Natural killer cell (primary cell): ENCODE measurements around the gene PKNOX1. TPM values are rescaled to one million over a fixed set of nuclear protein-coding genes. Genes with fewer than 3 reads are reported as not detected.
"Not testable (repeated sequence)": the region's sequence is repeated elsewhere in the genome, so short reads cannot be mapped to it uniquely, and the experiment has no call there.

Source experiments
- ATAC-seq, 3 donors: fragments of 150-1000 bp in 2 of 3; fragments of 200-7000 bp in 1 of 3; cut with Tn5 transposase; 1 replicate in 1 of 3; 2 replicates in 2 of 3; pipeline ENCODE4 v1.10.0; 2021; ENCODE audit warnings: mild to moderate bottlenecking in 2 of 3, moderate library complexity in 2 of 3
- DNase-seq, 2 donors: peaks; one replicate each; pipeline versions ENCODE4 v3.0.0 to v3.0.0-alpha.2; 2013 to 2021; ENCODE audit warnings: mixed read lengths in 1 of 2
- H3K27ac ChIP-seq: one replicate; pipeline ENCODE4 v1.5.1; 2013; ENCODE audit warnings: mild to moderate bottlenecking, low read length
- H3K27me3 ChIP-seq: one replicate; pipeline ENCODE4 v1.6.1; 2013; ENCODE audit warnings: low read length; ENCODE audit not compliant: control insufficient read depth, insufficient read depth
- H3K36me3 ChIP-seq: one replicate; pipeline ENCODE4 v1.6.1; 2013; ENCODE audit warnings: low read length; ENCODE audit not compliant: control insufficient read depth, insufficient read depth
- H3K4me1 ChIP-seq: one replicate; pipeline ENCODE4 v1.6.1; 2013; ENCODE audit warnings: low read length; ENCODE audit not compliant: control insufficient read depth, insufficient read depth
- H3K4me3 ChIP-seq: one replicate; pipeline ENCODE4 v1.5.1; 2013; ENCODE audit warnings: low read length
- H3K9me3 ChIP-seq: one replicate; pipeline ENCODE4 v1.6.1; 2013; ENCODE audit warnings: low read length; ENCODE audit not compliant: control insufficient read depth, insufficient read depth
- H3K27ac Mint-ChIP-seq, 2 donors: one replicate each; pipeline ENCODE4 v1.8.0; 2022; ENCODE audit warnings: mild to moderate bottlenecking in 2 of 2, mixed read lengths in 2 of 2, moderate library complexity in 1 of 2
- H3K27me3 Mint-ChIP-seq, 2 donors: one replicate each; pipeline ENCODE4 v1.8.0; 2022; ENCODE audit warnings: low read depth in 2 of 2, mixed read lengths in 2 of 2
- H3K36me3 Mint-ChIP-seq: one replicate; pipeline ENCODE4 v1.8.0; 2022; ENCODE audit warnings: mixed read lengths
- H3K4me1 Mint-ChIP-seq, 2 donors: one replicate each; pipeline ENCODE4 v1.8.0; 2022; ENCODE audit warnings: mixed read lengths in 2 of 2
- H3K4me3 Mint-ChIP-seq: one replicate; pipeline ENCODE4 v1.8.0; 2022; ENCODE audit warnings: mild to moderate bottlenecking, moderate library complexity, mixed read lengths
- H3K9me3 Mint-ChIP-seq, 2 donors: one replicate each; pipeline ENCODE4 v1.8.0; 2022; ENCODE audit warnings: mixed read lengths in 2 of 2
- CTCF ChIP-seq: fragments of 200-600 bp; IDR thresholded peaks from one replicate; pipeline ENCODE4 v1.8.0; 2022; ENCODE audit warnings: antibody characterized with exemption
- WGBS: methylation state at CpG from one replicate; pipeline ENCODE4 v1.1.7; 2013; ENCODE audit warnings: missing lambda C conversion rate; ENCODE audit not compliant: insufficient coverage; 5-methylcytosine and 5-hydroxymethylcytosine counted together
- intact Hi-C: fragments of 100-400 bp; cut with micrococcal nuclease; formaldehyde crosslinking; loops from one replicate; pipeline ENCODE4 v1.14.2; 2022
- total RNA-seq, 4 donors: library from RNA; stranded (reverse); fragments of 120-200 nt in 1 of 4; gene quantifications; one replicate each; pipeline versions ENCODE4 v1.2.3 to v1.2.4, GENCODE V29; 2013 to 2022

Gene PKNOX1
- total RNA-seq, 3 donors from 2014 or later (not counting 1 experiment from before 2014, with no cell fraction given), result 19.1 to 25.5 (median 21.5) TPM

- Mint-ChIP-seq H3K36me3 (no peaks in the 10 kb centered on the region), H3K9me3 (no peaks in the 10 kb centered on the region), H3K4me1 (no peaks in the 10 kb centered on the region), H3K27ac (no peak overlapping the region), H3K27me3 (no peaks in the 10 kb centered on the region), H3K4me3 (no peak overlapping the region)
- Histone ChIP-seq H3K27me3 (no peaks in the 10 kb centered on the region), H3K36me3 (no peaks in the 10 kb centered on the region), H3K9me3 (no peaks in the 10 kb centered on the region), H3K4me3 (no peak overlapping the region), H3K27ac (no peak overlapping the region), H3K4me1 (no peaks in the 10 kb centered on the region)
- intact Hi-C loops, result no loop called here
- DNase-seq (no peak), ATAC-seq (no peak)
- 88% methylated on average over 6 of the region's 6 CpGs for WGBS
- no peak for TF ChIP-seq CTCF
Observed at GRCh38 chr21:42941696-42942085, 32.7 kb upstream of the PKNOX1 start.

- Mint-ChIP-seq H3K27ac (no peak overlapping the region), H3K27me3 (no peaks in the 10 kb centered on the region), H3K9me3 (no peaks in the 10 kb centered on the region), H3K4me3 (no peak overlapping the region), H3K36me3 (no peaks in the 10 kb centered on the region), H3K4me1 (no peaks in the 10 kb centered on the region)
- Histone ChIP-seq H3K9me3 (no peaks in the 10 kb centered on the region), H3K27ac (no peak overlapping the region), H3K36me3 (no peaks in the 10 kb centered on the region), H3K4me3 (no peak overlapping the region), H3K27me3 (no peaks in the 10 kb centered on the region), H3K4me1 (no peaks in the 10 kb centered on the region)
- DNase-seq (no peak), ATAC-seq (no peak)
- 66% methylated on average over 6 of the region's 6 CpGs for WGBS
- TF ChIP-seq CTCF, result no peak
- intact Hi-C loops, result no loop called here
Observed at GRCh38 chr21:42942244-42942643, 32.1 kb upstream of the PKNOX1 start.

GRCh38 chr21:42949094-42949755 lies 25.1 kb upstream of the PKNOX1 start:
- H3K27ac Mint-ChIP-seq, H3K36me3 ChIP-seq, H3K27me3 Mint-ChIP-seq, DNase-seq, H3K9me3 Mint-ChIP-seq, H3K27ac ChIP-seq, H3K4me1 Mint-ChIP-seq, H3K9me3 ChIP-seq, H3K4me1 ChIP-seq, ATAC-seq, H3K4me3 Mint-ChIP-seq, H3K4me3 ChIP-seq, H3K36me3 Mint-ChIP-seq, H3K27me3 ChIP-seq, intact Hi-C loops: not testable (repeated sequence)
- 78% methylated on average over 13 of the region's 13 CpGs for WGBS

GRCh38 chr21:42951193-42951592 lies 23.2 kb upstream of the PKNOX1 start:
- H3K4me3 ChIP-seq, H3K27me3 ChIP-seq, H3K27me3 Mint-ChIP-seq, H3K9me3 ChIP-seq, H3K27ac Mint-ChIP-seq, H3K36me3 ChIP-seq, H3K4me1 ChIP-seq, intact Hi-C loops, H3K36me3 Mint-ChIP-seq, H3K9me3 Mint-ChIP-seq, DNase-seq, H3K4me3 Mint-ChIP-seq, H3K4me1 Mint-ChIP-seq, ATAC-seq, H3K27ac ChIP-seq: not testable (repeated sequence)
- 100% methylated on average over 4 of the region's 9 CpGs for WGBS
